ENCODE measurements around the gene ARL14.

ARL14 gene

GRCh38 chr3:160673188-160673587 lies 3.8 kb upstream of the ARL14 start:
- no peak overlapping the region for H3K9ac ChIP-seq (ENCODE audit: low read length in 5 of 5)
- H3K27me3 ChIP-seq (ENCODE audit: control insufficient read depth in 5 of 5, insufficient read depth in 4 of 5, low read length in 5 of 5), result no peaks in the 10 kb centered on the region
- no peaks in the 10 kb centered on the region for H3K36me3 ChIP-seq (ENCODE audit: control insufficient read depth in 5 of 5, insufficient read depth in 5 of 5, low read length in 5 of 5)

GRCh38 chr3:160675566-160676124 lies 1.3 kb upstream of the ARL14 start:
- Histone ChIP-seq H3K4me1 (ENCODE audit: control insufficient read depth in 5 of 5, insufficient read depth in 5 of 5, low read length in 5 of 5) (peaks cover 0 to 4% (median 0%) of the 10 kb centered on the region in 5 donors), H3K9ac (ENCODE audit: low read length in 5 of 5) (no peak overlapping the region), H3K36me3 (ENCODE audit: control insufficient read depth in 5 of 5, insufficient read depth in 5 of 5, low read length in 5 of 5) (no peaks in the 10 kb centered on the region), H3K4me3 (ENCODE audit: low read depth in 1 of 5, low read length in 5 of 5) (no peak overlapping the region), H3K9me3 (ENCODE audit: control insufficient read depth in 5 of 5, low read length in 5 of 5) (no peaks in the 10 kb centered on the region), H3K27me3 (ENCODE audit: control insufficient read depth in 5 of 5, insufficient read depth in 4 of 5, low read length in 5 of 5) (no peaks in the 10 kb centered on the region), H3K27ac (ENCODE audit: low read depth, low read length) (no peak overlapping the region)

More at GRCh38 chr3:160673188-160673587, 3.8 kb upstream of the ARL14 start:
- no peak overlapping the region for H3K27ac ChIP-seq (ENCODE audit: low read depth, low read length)
- H3K9me3 ChIP-seq (ENCODE audit: control insufficient read depth in 5 of 5, low read length in 5 of 5), result no peaks in the 10 kb centered on the region
- no peaks in the 10 kb centered on the region for H3K4me1 ChIP-seq (ENCODE audit: control insufficient read depth in 5 of 5, insufficient read depth in 5 of 5, low read length in 5 of 5)
- H3K4me3 ChIP-seq (ENCODE audit: low read depth in 1 of 5, low read length in 5 of 5), result no peak overlapping the region

GRCh38 chr3:160677459-160677881 lies 510 bp downstream of the ARL14 start:
- H3K9me3 ChIP-seq (ENCODE audit: control insufficient read depth in 5 of 5, low read length in 5 of 5), result no peaks in the 10 kb centered on the region
- no peak overlapping the region for H3K4me3 ChIP-seq (ENCODE audit: low read depth in 1 of 5, low read length in 5 of 5)
- H3K27me3 ChIP-seq (ENCODE audit: control insufficient read depth in 5 of 5, insufficient read depth in 4 of 5, low read length in 5 of 5), result no peaks in the 10 kb centered on the region
- no peaks in the 10 kb centered on the region for H3K36me3 ChIP-seq (ENCODE audit: control insufficient read depth in 5 of 5, insufficient read depth in 5 of 5, low read length in 5 of 5)
- peaks cover 0 to 4% (median 0%) of the 10 kb centered on the region in 5 donors for H3K4me1 ChIP-seq (ENCODE audit: control insufficient read depth in 5 of 5, insufficient read depth in 5 of 5, low read length in 5 of 5)
- H3K27ac ChIP-seq (ENCODE audit: low read depth, low read length), result no peak overlapping the region
- no peak overlapping the region for H3K9ac ChIP-seq (ENCODE audit: low read length in 5 of 5)

- Histone ChIP-seq H3K4me3 (ENCODE audit: low read depth in 1 of 5, low read length in 5 of 5) (no peak overlapping the region), H3K4me1 (ENCODE audit: control insufficient read depth in 5 of 5, insufficient read depth in 5 of 5, low read length in 5 of 5) (peaks cover 0 to 4% (median 0%) of the 10 kb centered on the region in 5 donors), H3K9ac (ENCODE audit: low read length in 5 of 5) (no peak overlapping the region), H3K36me3 (ENCODE audit: control insufficient read depth in 5 of 5, insufficient read depth in 5 of 5, low read length in 5 of 5) (no peaks in the 10 kb centered on the region), H3K27ac (ENCODE audit: low read depth, low read length) (no peak overlapping the region), H3K27me3 (ENCODE audit: control insufficient read depth in 5 of 5, insufficient read depth in 4 of 5, low read length in 5 of 5) (no peaks in the 10 kb centered on the region), H3K9me3 (ENCODE audit: control insufficient read depth in 5 of 5, low read length in 5 of 5) (no peaks in the 10 kb centered on the region)
Measured at GRCh38 chr3:160678292-160678842, 1.4 kb downstream of the ARL14 start.

GRCh38 chr3:160684368-160684740 lies 7.4 kb downstream of the ARL14 start:
- Histone ChIP-seq H3K4me3 (ENCODE audit: low read depth in 1 of 5, low read length in 5 of 5) (no peak overlapping the region), H3K4me1 (ENCODE audit: control insufficient read depth in 5 of 5, insufficient read depth in 5 of 5, low read length in 5 of 5) (no peaks in the 10 kb centered on the region), H3K36me3 (ENCODE audit: control insufficient read depth in 5 of 5, insufficient read depth in 5 of 5, low read length in 5 of 5) (no peaks in the 10 kb centered on the region), H3K9me3 (ENCODE audit: control insufficient read depth in 5 of 5, low read length in 5 of 5) (no peaks in the 10 kb centered on the region), H3K27me3 (ENCODE audit: control insufficient read depth in 5 of 5, insufficient read depth in 4 of 5, low read length in 5 of 5) (no peaks in the 10 kb centered on the region), H3K9ac (ENCODE audit: low read length in 5 of 5) (no peak overlapping the region), H3K27ac (ENCODE audit: low read depth, low read length) (no peak overlapping the region)

- Histone ChIP-seq H3K27me3 (ENCODE audit: control insufficient read depth in 5 of 5, insufficient read depth in 4 of 5, low read length in 5 of 5) (no peaks in the 10 kb centered on the region), H3K9me3 (ENCODE audit: control insufficient read depth in 5 of 5, low read length in 5 of 5) (no peaks in the 10 kb centered on the region), H3K4me1 (ENCODE audit: control insufficient read depth in 5 of 5, insufficient read depth in 5 of 5, low read length in 5 of 5) (no peaks in the 10 kb centered on the region), H3K36me3 (ENCODE audit: control insufficient read depth in 5 of 5, insufficient read depth in 5 of 5, low read length in 5 of 5) (no peaks in the 10 kb centered on the region), H3K4me3 (ENCODE audit: low read depth in 1 of 5, low read length in 5 of 5) (no peak overlapping the region), H3K9ac (ENCODE audit: low read length in 5 of 5) (no peak overlapping the region), H3K27ac (ENCODE audit: low read depth, low read length) (no peak overlapping the region)
Measured at GRCh38 chr3:160685144-160685766, 8.3 kb downstream of the ARL14 start.

- no peak overlapping the region for H3K9ac ChIP-seq (ENCODE audit: low read length in 5 of 5)
- no peak overlapping the region for H3K4me3 ChIP-seq (ENCODE audit: low read depth in 1 of 5, low read length in 5 of 5)
- no peaks in the 10 kb centered on the region for H3K36me3 ChIP-seq (ENCODE audit: control insufficient read depth in 5 of 5, insufficient read depth in 5 of 5, low read length in 5 of 5)
- no peaks in the 10 kb centered on the region for H3K9me3 ChIP-seq (ENCODE audit: control insufficient read depth in 5 of 5, low read length in 5 of 5)
- no peaks in the 10 kb centered on the region for H3K4me1 ChIP-seq (ENCODE audit: control insufficient read depth in 5 of 5, insufficient read depth in 5 of 5, low read length in 5 of 5)
- H3K27ac ChIP-seq (ENCODE audit: low read depth, low read length), result no peak overlapping the region
- no peaks in the 10 kb centered on the region for H3K27me3 ChIP-seq (ENCODE audit: control insufficient read depth in 5 of 5, insufficient read depth in 4 of 5, low read length in 5 of 5)
Measured at GRCh38 chr3:160686955-160687535, 10.1 kb downstream of the ARL14 start.

- Histone ChIP-seq H3K9me3 (ENCODE audit: control insufficient read depth in 5 of 5, low read length in 5 of 5) (no peaks in the 10 kb centered on the region), H3K27me3 (ENCODE audit: control insufficient read depth in 5 of 5, insufficient read depth in 4 of 5, low read length in 5 of 5) (no peaks in the 10 kb centered on the region), H3K27ac (ENCODE audit: low read depth, low read length) (no peak overlapping the region), H3K4me1 (ENCODE audit: control insufficient read depth in 5 of 5, insufficient read depth in 5 of 5, low read length in 5 of 5) (no peaks in the 10 kb centered on the region), H3K36me3 (ENCODE audit: control insufficient read depth in 5 of 5, insufficient read depth in 5 of 5, low read length in 5 of 5) (no peaks in the 10 kb centered on the region), H3K4me3 (ENCODE audit: low read depth in 1 of 5, low read length in 5 of 5) (no peak overlapping the region), H3K9ac (ENCODE audit: low read length in 5 of 5) (no peak overlapping the region)
Measured at GRCh38 chr3:160691151-160691550, 14.2 kb downstream of the ARL14 start.

GRCh38 chr3:160691962-160692361 lies 15.0 kb downstream of the ARL14 start:
- Histone ChIP-seq H3K36me3 (ENCODE audit: control insufficient read depth in 5 of 5, insufficient read depth in 5 of 5, low read length in 5 of 5) (no peaks in the 10 kb centered on the region), H3K9ac (ENCODE audit: low read length in 5 of 5) (no peak overlapping the region), H3K4me3 (ENCODE audit: low read depth in 1 of 5, low read length in 5 of 5) (no peak overlapping the region), H3K9me3 (ENCODE audit: control insufficient read depth in 5 of 5, low read length in 5 of 5) (no peaks in the 10 kb centered on the region), H3K4me1 (ENCODE audit: control insufficient read depth in 5 of 5, insufficient read depth in 5 of 5, low read length in 5 of 5) (no peaks in the 10 kb centered on the region), H3K27me3 (ENCODE audit: control insufficient read depth in 5 of 5, insufficient read depth in 4 of 5, low read length in 5 of 5) (no peaks in the 10 kb centered on the region), H3K27ac (ENCODE audit: low read depth, low read length) (no peak overlapping the region)

GRCh38 chr3:160693191-160693590 lies 16.2 kb downstream of the ARL14 start:
- H3K27me3 ChIP-seq (ENCODE audit: control insufficient read depth in 5 of 5, insufficient read depth in 4 of 5, low read length in 5 of 5), result no peaks in the 10 kb centered on the region
- H3K4me3 ChIP-seq (ENCODE audit: low read depth in 1 of 5, low read length in 5 of 5), result no peak overlapping the region
- H3K36me3 ChIP-seq (ENCODE audit: control insufficient read depth in 5 of 5, insufficient read depth in 5 of 5, low read length in 5 of 5), result no peaks in the 10 kb centered on the region
- no peak overlapping the region for H3K9ac ChIP-seq (ENCODE audit: low read length in 5 of 5)
- no peak overlapping the region for H3K27ac ChIP-seq (ENCODE audit: low read depth, low read length)
- H3K9me3 ChIP-seq (ENCODE audit: control insufficient read depth in 5 of 5, low read length in 5 of 5), result no peaks in the 10 kb centered on the region
- H3K4me1 ChIP-seq (ENCODE audit: control insufficient read depth in 5 of 5, insufficient read depth in 5 of 5, low read length in 5 of 5), result no peaks in the 10 kb centered on the region
